GM10266 (cell line): Measurements from ENCODE around the gene DNAAF8.

Experiments used
- DNase-seq: peaks from one replicate; pipeline ENCODE4 v3.0.0; 2012; ENCODE audit errors: extremely low spot score
- TF ChIP-seq, protein P1 (sequence below): IDR thresholded peaks from 2 replicates; pipeline ENCODE4 v1.5.1; 2012; ENCODE audit warnings: mild to moderate bottlenecking, low read depth; ENCODE audit not compliant: control insufficient read depth, insufficient read depth; ENCODE audit errors: missing control alignments

Gene DNAAF8

DNA sequence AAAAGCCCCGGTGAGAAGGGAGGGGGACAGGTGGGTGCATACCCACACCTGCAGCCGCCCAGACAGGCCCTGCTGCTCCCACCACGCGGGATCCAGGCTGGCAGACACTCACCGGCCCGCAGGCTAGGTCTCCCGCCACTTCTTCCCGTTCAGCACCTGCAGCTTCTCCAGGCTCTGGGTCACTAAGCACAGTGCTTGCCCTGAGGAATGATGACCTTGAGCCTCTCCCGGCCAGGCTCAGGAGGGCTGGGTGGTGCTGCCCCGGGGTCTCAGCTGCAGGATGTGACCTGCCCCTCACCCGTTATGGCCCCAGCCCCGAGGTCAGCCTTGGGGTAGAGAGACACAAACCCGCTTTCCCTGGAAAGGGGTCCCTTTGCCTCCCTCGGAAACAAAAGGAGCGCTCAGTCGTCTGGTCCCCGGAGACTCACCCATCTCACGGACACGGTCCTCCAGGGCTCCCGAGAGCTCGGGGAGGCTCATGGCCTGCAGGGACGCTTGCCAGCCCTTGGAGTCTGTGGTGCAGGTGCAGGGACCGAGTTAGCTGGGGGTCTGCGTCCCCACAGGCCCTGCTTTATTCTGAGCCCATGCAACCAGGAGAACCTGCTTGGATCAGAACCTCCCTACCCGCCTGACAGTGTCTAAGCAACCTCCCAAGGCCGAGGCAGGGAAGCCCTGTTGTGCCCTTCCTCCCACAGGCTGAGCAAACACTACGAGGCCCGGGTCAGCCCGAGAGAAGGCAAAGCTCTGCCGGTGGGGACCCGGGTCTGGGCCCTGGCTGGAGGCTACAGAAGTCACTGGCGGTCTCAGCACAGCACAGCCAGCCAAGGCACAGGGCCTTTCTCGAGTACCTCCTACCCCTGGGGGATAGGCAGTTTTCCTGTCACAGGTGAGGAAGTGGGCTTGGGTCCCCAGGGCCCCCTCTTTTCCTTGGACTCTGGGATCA lies 37.2 kb upstream of the DNAAF8 start:
- TF ChIP-seq, protein P1, sequence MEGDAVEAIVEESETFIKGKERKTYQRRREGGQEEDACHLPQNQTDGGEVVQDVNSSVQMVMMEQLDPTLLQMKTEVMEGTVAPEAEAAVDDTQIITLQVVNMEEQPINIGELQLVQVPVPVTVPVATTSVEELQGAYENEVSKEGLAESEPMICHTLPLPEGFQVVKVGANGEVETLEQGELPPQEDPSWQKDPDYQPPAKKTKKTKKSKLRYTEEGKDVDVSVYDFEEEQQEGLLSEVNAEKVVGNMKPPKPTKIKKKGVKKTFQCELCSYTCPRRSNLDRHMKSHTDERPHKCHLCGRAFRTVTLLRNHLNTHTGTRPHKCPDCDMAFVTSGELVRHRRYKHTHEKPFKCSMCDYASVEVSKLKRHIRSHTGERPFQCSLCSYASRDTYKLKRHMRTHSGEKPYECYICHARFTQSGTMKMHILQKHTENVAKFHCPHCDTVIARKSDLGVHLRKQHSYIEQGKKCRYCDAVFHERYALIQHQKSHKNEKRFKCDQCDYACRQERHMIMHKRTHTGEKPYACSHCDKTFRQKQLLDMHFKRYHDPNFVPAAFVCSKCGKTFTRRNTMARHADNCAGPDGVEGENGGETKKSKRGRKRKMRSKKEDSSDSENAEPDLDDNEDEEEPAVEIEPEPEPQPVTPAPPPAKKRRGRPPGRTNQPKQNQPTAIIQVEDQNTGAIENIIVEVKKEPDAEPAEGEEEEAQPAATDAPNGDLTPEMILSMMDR = no peak
- DNase-seq = no peak

DNA sequence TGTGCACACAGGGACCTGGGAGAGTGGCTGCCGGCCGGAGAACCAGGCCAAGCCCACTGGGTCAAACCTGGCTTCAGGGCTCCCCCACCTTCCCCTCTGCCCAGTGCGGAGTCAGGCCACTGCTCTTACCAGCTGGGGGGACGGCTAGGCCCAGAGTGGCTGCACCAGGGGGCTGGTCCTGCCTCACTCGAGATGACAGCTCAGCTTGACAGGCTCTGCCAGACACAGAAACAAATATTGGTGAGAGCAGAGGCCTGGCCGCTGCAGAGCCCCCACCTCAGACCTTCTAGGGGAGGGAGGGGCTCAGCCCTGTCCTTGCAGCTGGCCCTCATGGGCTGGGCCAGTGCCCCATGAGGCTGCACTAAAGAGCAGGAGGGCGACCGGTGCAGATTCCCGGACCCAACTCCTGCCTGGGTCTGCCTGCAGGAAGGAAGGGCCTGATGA lies 36.5 kb upstream of the DNAAF8 start:
- TF ChIP-seq, protein P1 = no peak
- DNase-seq = no peak

DNA sequence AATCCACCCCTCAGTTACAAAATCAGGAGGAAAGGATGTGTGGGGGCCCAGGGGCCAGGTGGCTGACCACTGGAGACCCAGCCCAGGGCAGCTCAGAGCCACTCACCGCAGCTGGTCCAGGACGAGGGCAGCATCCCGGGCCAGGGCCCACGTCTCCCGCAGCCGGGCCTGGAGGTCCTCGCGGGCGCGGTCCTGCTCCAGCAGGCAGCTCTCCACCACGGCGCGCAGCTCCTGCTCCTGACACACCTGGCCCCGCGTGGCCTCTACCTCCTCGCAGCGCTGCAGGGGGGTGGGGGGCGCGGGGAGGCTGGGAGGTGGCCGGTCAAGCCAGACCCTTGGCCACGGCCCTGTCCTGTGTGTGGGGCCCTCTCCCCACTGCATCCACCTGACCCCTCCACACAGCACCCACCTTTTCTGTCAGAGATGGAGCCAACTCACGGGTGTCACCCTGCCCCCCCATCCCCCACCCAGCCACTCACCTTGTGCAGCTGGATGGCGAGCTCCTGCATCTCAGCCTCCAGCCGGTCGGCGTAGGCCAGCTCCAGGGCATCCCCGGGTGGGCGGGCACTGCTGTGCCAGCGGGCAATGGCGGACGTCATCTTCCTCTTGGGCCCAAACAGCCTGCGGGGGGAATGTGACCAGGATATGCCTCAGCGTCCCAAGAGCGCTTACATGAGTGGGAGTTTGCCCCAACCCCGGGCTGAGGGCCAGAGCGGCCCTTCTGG lies 35.9 kb upstream of the DNAAF8 start:
- DNase-seq = no peak
- TF ChIP-seq, protein P1 = no peak

DNA sequence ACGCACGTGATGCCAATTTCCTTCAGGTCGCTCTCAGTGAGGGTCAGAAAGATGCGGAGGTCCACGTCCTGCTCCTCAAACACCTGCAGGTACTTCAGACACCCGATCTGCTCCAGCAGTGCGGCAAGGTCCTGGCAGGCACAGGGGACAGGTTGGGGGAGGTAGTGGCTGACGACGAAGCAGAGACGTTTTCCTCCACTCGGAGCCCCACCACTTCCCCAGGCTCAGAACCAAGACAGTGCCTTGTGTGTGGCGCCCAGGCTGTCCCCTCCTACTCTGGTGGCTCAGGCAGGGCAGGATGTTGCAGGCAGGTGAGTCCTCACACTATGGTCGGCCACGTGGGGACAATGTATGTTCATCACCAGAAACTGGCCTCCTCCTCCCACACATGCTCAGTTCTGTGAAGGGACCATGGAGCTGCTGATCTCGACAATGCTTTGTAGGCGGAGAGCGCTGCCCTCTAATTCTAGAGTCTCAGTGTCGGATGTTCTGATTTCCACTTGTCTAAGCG lies 35.2 kb upstream of the DNAAF8 start:
- DNase-seq = no peak
- TF ChIP-seq, protein P1 = no peak

DNA sequence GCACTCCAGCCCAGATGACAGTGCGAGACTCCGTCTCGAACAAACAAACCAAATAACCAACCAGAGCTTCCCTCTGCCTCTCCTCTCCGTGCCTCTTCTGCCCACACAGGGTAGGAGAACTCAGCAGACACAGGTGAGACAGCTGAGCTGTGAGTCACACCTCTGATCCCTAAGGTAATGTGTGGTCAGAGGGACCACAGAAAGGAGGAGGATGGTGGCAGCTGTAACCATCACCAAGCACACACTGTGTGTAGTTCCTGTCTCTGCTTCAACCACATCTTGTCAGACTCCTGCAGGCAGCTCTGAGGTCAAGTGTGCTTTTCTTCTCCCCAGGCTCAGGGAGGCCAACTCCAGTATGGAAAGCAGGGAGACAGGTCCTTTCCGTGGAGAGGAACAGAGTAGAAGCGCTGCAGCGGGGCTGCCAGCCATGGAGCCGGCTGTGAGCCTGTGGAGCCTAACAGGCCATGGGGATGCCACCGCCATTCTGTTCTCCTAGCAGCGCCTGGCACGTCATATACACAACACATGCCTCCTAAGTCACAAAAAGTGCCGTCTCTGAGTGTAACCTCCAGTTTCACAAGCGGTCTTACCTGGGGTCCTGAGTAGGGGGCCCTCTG lies 33.8 kb upstream of the DNAAF8 start:
- DNase-seq = no peak
- TF ChIP-seq, protein P1 = no peak

DNA sequence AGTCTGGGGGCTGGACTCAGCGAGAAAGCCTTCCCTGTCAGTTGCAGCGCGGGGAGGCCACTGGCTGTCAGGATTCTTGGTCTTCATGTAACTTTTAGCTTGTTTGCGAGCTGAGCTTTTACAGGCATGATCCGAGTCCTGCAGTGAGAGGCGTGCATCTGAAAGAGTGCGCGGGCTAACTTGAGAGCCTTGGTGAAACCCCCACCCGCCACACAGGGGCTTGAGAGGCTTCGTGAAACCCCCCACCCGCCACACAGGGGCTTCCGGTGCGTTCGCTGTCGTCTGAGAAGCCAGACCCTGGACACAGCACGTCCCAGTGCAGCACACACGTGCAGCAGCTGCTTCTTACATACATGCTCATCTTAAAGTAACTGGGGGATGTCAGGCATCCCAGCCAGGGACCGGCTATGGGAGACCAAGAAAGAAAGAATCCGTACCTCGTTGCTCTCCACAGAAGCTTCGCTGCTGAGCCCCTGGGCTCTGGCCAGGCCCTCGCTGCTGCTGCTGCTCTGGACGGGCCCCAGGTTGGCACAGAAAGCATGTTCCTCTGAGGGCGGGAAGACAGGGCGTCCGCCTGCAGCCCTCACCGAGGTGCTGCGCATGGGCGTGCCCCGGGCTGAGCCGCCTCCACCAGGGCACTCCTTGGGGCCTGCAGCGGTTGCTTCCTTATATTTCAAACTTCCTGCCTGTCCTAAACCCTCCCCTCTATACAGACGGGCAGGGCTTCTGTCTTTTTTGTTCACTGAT lies 33.2 kb upstream of the DNAAF8 start:
- DNase-seq = no peak
- TF ChIP-seq, protein P1 = no peak
